Glutamatergic neuron (in vitro differentiated cells): Measurements from ENCODE around the gene SIX5. TPM values are rescaled to one million over a fixed set of nuclear protein-coding genes. Genes with fewer than 3 reads are reported as not detected.

Experiments
- DNase-seq: peaks from one replicate; pipeline ENCODE4 v3.0.0; 2022
- H3K27ac Mint-ChIP-seq: one replicate; pipeline ENCODE4 v1.8.0; 2020; ENCODE audit warnings: mild to moderate bottlenecking, mixed read lengths, inconsistent platforms; ENCODE audit not compliant: unreplicated experiment
- H3K27me3 Mint-ChIP-seq: one replicate; pipeline ENCODE4 v1.8.0; 2020; ENCODE audit warnings: mild to moderate bottlenecking, moderate library complexity, mixed read lengths, inconsistent platforms; ENCODE audit not compliant: unreplicated experiment
- H3K36me3 Mint-ChIP-seq: one replicate; pipeline ENCODE4 v1.8.0; 2020; ENCODE audit warnings: mild to moderate bottlenecking, mixed read lengths, inconsistent platforms; ENCODE audit not compliant: unreplicated experiment
- H3K4me1 Mint-ChIP-seq: one replicate; pipeline ENCODE4 v1.8.0; 2020; ENCODE audit warnings: mild to moderate bottlenecking, low read depth, mixed read lengths, inconsistent platforms; ENCODE audit not compliant: unreplicated experiment
- H3K4me3 Mint-ChIP-seq: one replicate; pipeline ENCODE4 v1.8.0; 2020; ENCODE audit warnings: mild to moderate bottlenecking, mixed read lengths, inconsistent platforms; ENCODE audit not compliant: unreplicated experiment
- H3K9me3 Mint-ChIP-seq: one replicate; pipeline ENCODE4 v1.8.0; 2020; ENCODE audit warnings: mild to moderate bottlenecking, moderate library complexity, mixed read lengths, inconsistent platforms; ENCODE audit not compliant: unreplicated experiment
- total RNA-seq: library from RNA; stranded (reverse); fragmentation: NEBNext Ultra II Directional; extraction: Animal tissue kit (Norgen Biotek cat#: 25700); gene quantifications from one replicate; pipeline ENCODE4 v1.2.1, GENCODE V29; 2021; ENCODE audit not compliant: unreplicated experiment
- TF ChIP-seq, protein P1 (sequence below): fragments of 200-600 bp; sonication (generic); IDR thresholded peaks from one replicate; pipeline ENCODE4 v1.5.0; 2021; ENCODE audit not compliant: partially characterized antibody, unreplicated experiment

The SIX5 gene
- total RNA-seq, 1 donor from 2014 or later = 2.0 TPM

DNA sequence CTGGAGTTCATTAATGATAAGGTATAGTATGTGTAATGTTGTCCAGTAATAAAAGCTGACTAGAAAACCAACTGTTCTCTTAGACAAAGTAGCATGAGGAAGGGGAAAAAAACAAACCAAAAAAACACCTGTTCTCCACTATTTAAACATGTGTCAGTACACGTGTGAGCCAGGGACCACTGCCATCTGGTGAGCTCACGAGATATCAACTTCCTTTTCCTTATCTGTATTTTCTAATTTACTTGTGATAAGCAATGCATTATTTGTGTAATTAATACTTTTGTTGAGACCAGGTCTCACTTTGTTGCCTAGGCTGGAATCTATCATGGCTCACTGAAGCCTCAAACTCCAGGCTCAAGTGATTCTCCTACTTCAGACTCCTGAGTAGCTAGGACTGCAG lies 4.3 kb upstream of the SIX5 start:
- no peak for DNase-seq

DNA sequence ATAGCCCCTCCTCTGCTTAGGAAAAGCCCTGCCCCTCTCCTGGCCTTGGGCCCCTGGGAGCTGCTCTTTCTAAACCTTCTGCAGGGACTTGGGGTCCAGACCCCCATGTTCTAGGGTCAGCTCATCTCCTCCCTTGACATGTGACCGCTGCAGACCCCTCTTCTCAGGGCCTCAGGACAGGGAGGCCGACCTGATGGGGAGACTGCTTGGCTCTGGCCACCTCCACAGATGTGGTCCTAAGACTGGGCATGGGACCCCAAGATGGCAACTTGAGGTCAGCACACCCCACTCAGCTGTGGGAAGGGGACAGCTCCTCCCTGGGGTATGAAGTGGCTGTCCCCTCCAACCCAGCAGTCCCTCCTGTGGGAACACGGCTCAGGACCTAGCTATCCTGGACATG lies 3.9 kb upstream of the SIX5 start:
- Mint-ChIP-seq H3K27me3 (peaks cover 22% of the 10 kb centered on the region), H3K27ac (no peak overlapping the region), H3K4me1 (peaks cover 2% of the 10 kb centered on the region), H3K4me3 (no peak overlapping the region), H3K36me3 (no peaks in the 10 kb centered on the region), H3K9me3 (peaks cover 18% of the 10 kb centered on the region)
- no peak for DNase-seq
- TF ChIP-seq, protein P1, sequence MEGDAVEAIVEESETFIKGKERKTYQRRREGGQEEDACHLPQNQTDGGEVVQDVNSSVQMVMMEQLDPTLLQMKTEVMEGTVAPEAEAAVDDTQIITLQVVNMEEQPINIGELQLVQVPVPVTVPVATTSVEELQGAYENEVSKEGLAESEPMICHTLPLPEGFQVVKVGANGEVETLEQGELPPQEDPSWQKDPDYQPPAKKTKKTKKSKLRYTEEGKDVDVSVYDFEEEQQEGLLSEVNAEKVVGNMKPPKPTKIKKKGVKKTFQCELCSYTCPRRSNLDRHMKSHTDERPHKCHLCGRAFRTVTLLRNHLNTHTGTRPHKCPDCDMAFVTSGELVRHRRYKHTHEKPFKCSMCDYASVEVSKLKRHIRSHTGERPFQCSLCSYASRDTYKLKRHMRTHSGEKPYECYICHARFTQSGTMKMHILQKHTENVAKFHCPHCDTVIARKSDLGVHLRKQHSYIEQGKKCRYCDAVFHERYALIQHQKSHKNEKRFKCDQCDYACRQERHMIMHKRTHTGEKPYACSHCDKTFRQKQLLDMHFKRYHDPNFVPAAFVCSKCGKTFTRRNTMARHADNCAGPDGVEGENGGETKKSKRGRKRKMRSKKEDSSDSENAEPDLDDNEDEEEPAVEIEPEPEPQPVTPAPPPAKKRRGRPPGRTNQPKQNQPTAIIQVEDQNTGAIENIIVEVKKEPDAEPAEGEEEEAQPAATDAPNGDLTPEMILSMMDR = no peak

More for the DNA sequence above, 4.3 kb upstream of the SIX5 start:
- H3K27ac Mint-ChIP-seq = no peak overlapping the region
- no peak overlapping the region for H3K4me3 Mint-ChIP-seq
- peaks cover 18% of the 10 kb centered on the region for H3K9me3 Mint-ChIP-seq
- TF ChIP-seq, protein P1 = no peak
- no peaks in the 10 kb centered on the region for H3K36me3 Mint-ChIP-seq
- H3K4me1 Mint-ChIP-seq = peaks cover 2% of the 10 kb centered on the region
- H3K27me3 Mint-ChIP-seq = peaks cover 22% of the 10 kb centered on the region

DNA sequence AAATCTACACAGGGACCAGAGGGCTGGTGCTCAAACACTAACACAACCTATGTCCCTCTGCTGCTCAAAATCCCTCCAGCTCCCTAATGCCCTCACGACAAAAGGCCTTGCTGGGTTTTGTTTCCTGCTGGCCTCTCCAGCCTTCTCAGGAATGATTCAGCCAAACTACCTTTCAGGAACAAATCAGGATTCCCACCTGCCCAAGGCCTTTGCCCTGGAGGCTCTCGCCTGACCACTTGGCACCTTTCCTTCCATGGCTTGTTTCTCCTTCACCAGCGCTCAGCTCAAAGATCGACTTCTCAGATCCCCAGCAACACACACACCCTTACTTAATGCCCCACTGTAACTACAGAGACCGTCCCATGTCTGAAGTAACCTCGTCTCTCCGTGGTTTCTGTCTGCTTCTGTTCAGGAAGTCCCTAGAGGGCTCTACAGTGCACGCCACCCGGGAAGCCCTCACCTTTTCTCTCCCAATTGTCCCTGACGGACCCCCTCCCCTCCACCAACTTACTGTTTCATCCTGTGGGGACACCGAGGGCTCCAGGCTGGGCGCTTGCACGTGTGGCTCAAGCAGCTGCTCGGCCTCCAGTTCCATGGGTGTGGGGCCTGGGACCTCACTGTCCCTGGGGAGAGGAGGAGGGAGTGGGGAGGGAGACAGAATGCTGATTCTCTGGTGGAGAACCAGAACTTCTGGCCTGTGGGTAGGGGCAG lies 3.2 kb upstream of the SIX5 start:
- no peak for DNase-seq
- no peaks in the 10 kb centered on the region for H3K36me3 Mint-ChIP-seq
- peaks cover 2% of the 10 kb centered on the region for H3K4me1 Mint-ChIP-seq
- peaks cover 18% of the 10 kb centered on the region for H3K9me3 Mint-ChIP-seq
- H3K27me3 Mint-ChIP-seq = peaks cover 22% of the 10 kb centered on the region
- H3K4me3 Mint-ChIP-seq = peak overlapping the region; percentile 39
- TF ChIP-seq, protein P1 = no peak
- peak overlapping the region; percentile 29 for H3K27ac Mint-ChIP-seq

DNA sequence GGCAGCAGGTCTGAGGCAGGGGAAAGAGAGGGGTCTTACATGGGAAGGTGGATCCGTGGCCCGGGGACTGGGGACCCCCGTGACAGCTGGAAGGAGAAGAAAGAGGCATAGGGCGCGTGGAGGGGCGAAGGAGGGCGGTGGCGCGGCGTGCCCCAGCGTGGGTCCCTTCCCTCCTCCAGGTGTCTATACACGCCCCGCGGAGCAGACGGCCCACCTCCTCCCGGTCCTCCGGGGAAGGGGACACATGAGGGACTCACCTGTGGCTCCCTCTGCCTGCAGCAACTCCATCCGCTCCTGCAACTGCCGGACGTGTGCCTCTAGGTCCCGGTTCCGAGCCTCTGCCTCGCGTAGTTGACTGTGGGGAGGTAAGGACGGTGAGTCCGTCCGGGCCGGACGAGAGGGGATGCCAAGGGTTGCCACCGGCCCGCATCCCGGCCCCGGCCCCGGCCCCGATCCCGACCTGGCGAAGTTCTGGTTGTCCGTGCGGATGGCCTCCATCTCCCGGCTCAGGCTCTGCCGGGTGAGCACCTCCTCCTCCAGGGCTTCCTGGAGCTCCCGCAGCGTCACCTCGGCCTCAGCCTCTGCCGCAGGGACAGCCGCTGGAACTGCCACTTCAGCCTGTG lies 2.4 kb upstream of the SIX5 start:
- H3K4me3 Mint-ChIP-seq = peak overlapping the region; percentile 70
- TF ChIP-seq, protein P1 = no peak
- no peaks in the 10 kb centered on the region for H3K36me3 Mint-ChIP-seq
- H3K4me1 Mint-ChIP-seq = peaks cover 2% of the 10 kb centered on the region
- peaks cover 18% of the 10 kb centered on the region for H3K9me3 Mint-ChIP-seq
- DNase-seq = no peak
- peaks cover 22% of the 10 kb centered on the region for H3K27me3 Mint-ChIP-seq
- peak overlapping the region; percentile 69 for H3K27ac Mint-ChIP-seq
